ENCODE measurements around the gene RORB. TPM values are rescaled to one million over a fixed set of nuclear protein-coding genes. Genes with fewer than 3 reads are reported as not detected.

Gene RORB
- total and polyA plus RNA-seq, 11 donors: 0.53 to 10.2 (median 3.4) TPM

DNA sequence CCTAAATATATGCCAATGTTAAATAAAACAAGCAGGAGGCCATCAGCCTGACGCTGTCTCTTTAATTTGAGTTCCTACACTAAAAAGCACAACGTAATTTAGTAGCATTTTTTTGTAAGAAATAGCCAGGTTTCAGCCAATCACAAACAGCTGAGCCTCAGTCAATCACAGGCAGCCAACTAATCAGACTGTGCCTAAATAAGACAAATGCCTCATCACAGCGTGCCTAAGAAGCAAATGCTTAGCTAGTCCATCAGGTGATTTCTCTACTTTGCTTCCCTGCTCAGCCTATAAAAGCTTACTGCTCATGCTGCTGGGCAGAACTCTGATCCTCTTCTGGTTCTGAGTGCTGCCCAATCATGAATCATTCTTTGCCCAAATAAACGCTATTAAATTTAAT lies 38.3 kb upstream of the RORB start:
- Histone ChIP-seq H3K27ac (no peak overlapping the region), H3K36me3 (no peaks in the 10 kb centered on the region), H3K4me1 (no peaks in the 10 kb centered on the region), H3K4me3 (no peak overlapping the region), H3K27me3 (no peaks in the 10 kb centered on the region), H3K9me3 (no peaks in the 10 kb centered on the region)
- intact Hi-C loops (cut with DNase I): no loop called here
- DNase-seq (no peak), ATAC-seq (no peak)
- 55 to 61% (median 58%) methylated on average over 4 of the region's 4 CpGs for WGBS, 4 donors
- no peak for TF ChIP-seq POLR2A (IDR thresholded peaks at IDR 0.05)
- TF ChIP-seq, protein P1, sequence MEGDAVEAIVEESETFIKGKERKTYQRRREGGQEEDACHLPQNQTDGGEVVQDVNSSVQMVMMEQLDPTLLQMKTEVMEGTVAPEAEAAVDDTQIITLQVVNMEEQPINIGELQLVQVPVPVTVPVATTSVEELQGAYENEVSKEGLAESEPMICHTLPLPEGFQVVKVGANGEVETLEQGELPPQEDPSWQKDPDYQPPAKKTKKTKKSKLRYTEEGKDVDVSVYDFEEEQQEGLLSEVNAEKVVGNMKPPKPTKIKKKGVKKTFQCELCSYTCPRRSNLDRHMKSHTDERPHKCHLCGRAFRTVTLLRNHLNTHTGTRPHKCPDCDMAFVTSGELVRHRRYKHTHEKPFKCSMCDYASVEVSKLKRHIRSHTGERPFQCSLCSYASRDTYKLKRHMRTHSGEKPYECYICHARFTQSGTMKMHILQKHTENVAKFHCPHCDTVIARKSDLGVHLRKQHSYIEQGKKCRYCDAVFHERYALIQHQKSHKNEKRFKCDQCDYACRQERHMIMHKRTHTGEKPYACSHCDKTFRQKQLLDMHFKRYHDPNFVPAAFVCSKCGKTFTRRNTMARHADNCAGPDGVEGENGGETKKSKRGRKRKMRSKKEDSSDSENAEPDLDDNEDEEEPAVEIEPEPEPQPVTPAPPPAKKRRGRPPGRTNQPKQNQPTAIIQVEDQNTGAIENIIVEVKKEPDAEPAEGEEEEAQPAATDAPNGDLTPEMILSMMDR (IDR thresholded peaks at IDR 0.05): no peak

- Histone ChIP-seq H3K27ac (no peak overlapping the region), H3K4me1 (no peaks in the 10 kb centered on the region), H3K4me3 (no peak overlapping the region), H3K36me3 (no peaks in the 10 kb centered on the region), H3K27me3 (no peaks in the 10 kb centered on the region), H3K9me3 (no peaks in the 10 kb centered on the region)
- intact Hi-C loops (cut with DNase I): no loop called here
- no peak for ATAC-seq
- DNase-seq: no peak
- TF ChIP-seq, protein P1 (IDR thresholded peaks at IDR 0.05): no peak
- 70 to 85% (median 79%) methylated on average over 1 of the region's 1 CpG for WGBS, 4 donors
Observed at GRCh38 chr9:74463825-74464224, 33.3 kb upstream of the RORB start.

DNA sequence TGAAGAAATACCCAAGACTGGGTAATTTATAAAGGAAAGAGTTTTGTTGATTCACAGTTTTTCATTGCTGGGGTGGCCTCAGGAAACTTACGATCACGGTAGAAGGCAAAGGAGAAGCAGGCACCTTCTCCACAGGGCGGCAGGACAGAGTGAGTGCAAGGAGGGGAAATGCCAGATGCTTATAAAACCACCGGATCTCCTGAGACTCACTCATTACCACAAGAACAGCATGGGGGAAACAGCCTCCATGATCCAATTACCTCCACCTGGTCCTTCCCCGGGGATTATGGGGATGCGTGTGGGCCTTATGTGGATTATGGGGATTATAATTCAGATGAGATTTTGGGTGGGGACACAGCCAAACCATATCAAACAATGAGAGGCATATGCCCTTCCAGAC lies 18.5 kb upstream of the RORB start:
- TF ChIP-seq, protein P1 (IDR thresholded peaks at IDR 0.05): no peak
- no peak for TF ChIP-seq POLR2A (IDR thresholded peaks at IDR 0.05)
- ATAC-seq: no peak
- 76 to 84% (median 82%) methylated on average over 6 of the region's 6 CpGs for WGBS, 4 donors

GRCh38 chr9:74479711-74480110 lies 17.4 kb upstream of the RORB start:
- no peak for ATAC-seq
- H3K9me3 ChIP-seq: no peaks in the 10 kb centered on the region
- intact Hi-C loops (cut with DNase I): no loop called here
- no peak overlapping the region for H3K4me3 ChIP-seq
- peaks cover 0 to 4% (median 0%) of the 10 kb centered on the region in 12 donors for H3K4me1 ChIP-seq
- WGBS, 4 donors: 77 to 86% (median 80%) methylated on average over 1 of the region's 1 CpG
- H3K36me3 ChIP-seq: no peaks in the 10 kb centered on the region
- TF ChIP-seq, protein P1 (IDR thresholded peaks at IDR 0.05): no peak
- TF ChIP-seq POLR2A (IDR thresholded peaks at IDR 0.05): no peak
- H3K27ac ChIP-seq: no peak overlapping the region
- H3K27me3 ChIP-seq: no peaks in the 10 kb centered on the region
- no peak for DNase-seq

More for the DNA sequence above, 18.5 kb upstream of the RORB start:
- DNase-seq: no peak
- intact Hi-C loops (cut with DNase I): no loop called here
- Histone ChIP-seq H3K27ac (no peak overlapping the region), H3K27me3 (no peaks in the 10 kb centered on the region), H3K4me1 (peaks cover 0 to 4% (median 0%) of the 10 kb centered on the region in 12 donors), H3K36me3 (no peaks in the 10 kb centered on the region), H3K4me3 (no peak overlapping the region), H3K9me3 (no peaks in the 10 kb centered on the region)
